Ascending aorta (tissue), 2 donors: ENCODE measurements around the gene GTPBP2. TPM values are rescaled to one million over a fixed set of nuclear protein-coding genes. Genes with fewer than 3 reads are reported as not detected.

Experiments
- DNase-seq, 2 donors: peaks; one replicate each; pipeline ENCODE4 v3.0.0-alpha.2; 2019; ENCODE audit warnings: low spot score in 2 of 2
- H3K27ac ChIP-seq, 2 donors: fragments of 200-600 bp; sonication (generic); one replicate each; pipeline ENCODE4 v1.5.1; 2016 to 2017; ENCODE audit warnings: mild to moderate bottlenecking in 1 of 2
- H3K27me3 ChIP-seq: fragments of 200-600 bp; sonication (generic); one replicate; pipeline ENCODE4 v1.5.1; 2017
- H3K36me3 ChIP-seq, 2 donors: fragments of 200-600 bp; sonication (generic); one replicate each; pipeline ENCODE4 v1.5.1; 2016
- H3K4me1 ChIP-seq, 2 donors: fragments of 200-600 bp; sonication (generic); one replicate each; pipeline ENCODE4 v1.5.1; 2016 to 2017; ENCODE audit warnings: mild to moderate bottlenecking in 1 of 2
- H3K4me3 ChIP-seq, 2 donors: fragments of 200-600 bp; sonication (generic); one replicate each; pipeline ENCODE4 v1.5.1; 2016 to 2017; ENCODE audit warnings: mild to moderate bottlenecking in 1 of 2
- H3K9me3 ChIP-seq, 2 donors: fragments of 200-600 bp; sonication (generic); one replicate each; pipeline ENCODE4 v1.5.1; 2016
- intact Hi-C: fragments of 100-400 bp; cut with DNase I; formaldehyde crosslinking; loops from one replicate; pipeline ENCODE4 v1.15.1; 2023
- total RNA-seq: library from RNA; depleted of rRNA; stranded (reverse); fragments of >200 nt; gene quantifications from one replicate; pipeline ENCODE4 v1.1.0, GENCODE V29; 2016
- TF ChIP-seq, protein P1 (sequence below), 3 experiments: fragments of 200-600 bp in 2 of 3; fragments of 450-650 bp in 1 of 3; sonication (generic) in 2 of 3; IDR thresholded peaks; one replicate each; pipeline ENCODE4 v1.5.1; 2016 to 2019; ENCODE audit warnings: antibody characterized with exemption in 3 of 3, mild to moderate bottlenecking in 1 of 3, moderate library complexity in 1 of 3

The GTPBP2 gene
- total RNA-seq, 1 donor from 2014 or later = 30.7 TPM

DNA sequence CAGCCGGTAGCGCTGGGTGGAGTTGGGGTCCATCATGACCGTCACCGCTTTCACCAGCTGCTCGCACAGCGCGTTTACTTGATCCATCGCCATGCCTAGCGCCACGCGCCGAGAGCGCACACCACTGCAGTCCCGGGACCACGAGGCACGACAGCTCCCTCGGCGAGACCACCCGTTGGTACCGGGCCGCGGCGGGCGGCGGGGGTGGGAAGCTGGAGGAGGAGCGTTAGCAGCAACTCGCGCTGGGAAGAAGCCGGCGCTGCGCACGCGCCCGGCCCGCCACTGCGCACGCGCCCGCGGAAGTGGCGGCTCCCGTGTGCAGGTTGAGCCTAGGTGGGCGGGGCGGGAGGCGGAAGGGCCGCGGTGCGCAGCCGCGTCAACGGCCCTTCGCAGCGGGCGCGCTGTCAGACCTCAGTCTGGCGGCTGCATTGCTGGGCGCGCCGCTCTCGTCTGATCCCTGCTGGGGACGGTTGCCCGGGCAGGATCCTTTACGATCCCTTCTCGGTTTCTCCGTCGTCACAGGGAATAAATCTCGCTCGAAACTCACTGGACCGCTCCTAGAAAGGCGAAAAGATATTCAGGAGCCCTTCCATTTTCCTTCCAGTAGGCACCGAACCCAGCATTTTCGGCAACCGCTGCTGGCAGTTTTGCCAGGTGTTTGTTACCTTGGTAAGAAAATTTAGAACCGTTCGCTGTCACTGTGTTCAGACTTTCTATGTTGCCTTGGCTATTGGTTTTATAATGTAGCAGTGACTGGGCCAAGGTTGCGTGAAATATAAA is 53.1 kb downstream of the GTPBP2 start, which contains the start of the genes POLH and XPO5:
TSS of gene POLH (plus strand) at position 414 of the 780 bp plus-strand sequence. CDS start 6,135 bp downstream, outside the sequence.
TSS of gene XPO5 (minus strand) at position 267 of the 780 bp plus-strand sequence. CDS start at position 93, 174 bp downstream.
- intact Hi-C loops = loop anchor here (2.0 kb wide), 1 partner anchor 59 kb away; the partner anchor contains the start of genes POLR1C and YIPF3
- Histone ChIP-seq H3K4me1 (peaks cover 9 to 15% of the 10 kb centered on the region in 2 donors), H3K27ac (peak within 1 kb of the TSS; percentile 38 to 57), H3K27me3 (no peaks in the 10 kb centered on the region), H3K36me3 (peaks cover 5 to 12% of the 10 kb centered on the region in 2 donors), H3K4me3 (peak within 1 kb of the TSS; percentile 69 to 75), H3K9me3 (no peaks in the 10 kb centered on the region)
- peak; percentile 58 to 93 for DNase-seq
- TF ChIP-seq, protein P1, sequence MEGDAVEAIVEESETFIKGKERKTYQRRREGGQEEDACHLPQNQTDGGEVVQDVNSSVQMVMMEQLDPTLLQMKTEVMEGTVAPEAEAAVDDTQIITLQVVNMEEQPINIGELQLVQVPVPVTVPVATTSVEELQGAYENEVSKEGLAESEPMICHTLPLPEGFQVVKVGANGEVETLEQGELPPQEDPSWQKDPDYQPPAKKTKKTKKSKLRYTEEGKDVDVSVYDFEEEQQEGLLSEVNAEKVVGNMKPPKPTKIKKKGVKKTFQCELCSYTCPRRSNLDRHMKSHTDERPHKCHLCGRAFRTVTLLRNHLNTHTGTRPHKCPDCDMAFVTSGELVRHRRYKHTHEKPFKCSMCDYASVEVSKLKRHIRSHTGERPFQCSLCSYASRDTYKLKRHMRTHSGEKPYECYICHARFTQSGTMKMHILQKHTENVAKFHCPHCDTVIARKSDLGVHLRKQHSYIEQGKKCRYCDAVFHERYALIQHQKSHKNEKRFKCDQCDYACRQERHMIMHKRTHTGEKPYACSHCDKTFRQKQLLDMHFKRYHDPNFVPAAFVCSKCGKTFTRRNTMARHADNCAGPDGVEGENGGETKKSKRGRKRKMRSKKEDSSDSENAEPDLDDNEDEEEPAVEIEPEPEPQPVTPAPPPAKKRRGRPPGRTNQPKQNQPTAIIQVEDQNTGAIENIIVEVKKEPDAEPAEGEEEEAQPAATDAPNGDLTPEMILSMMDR (IDR thresholded peaks at IDR 0.05) = peak in 1 of 3 experiments; percentile 17

GRCh38 chr6:43575105-43575771 is 53.8 kb downstream of the GTPBP2 start:
- peak overlapping the region in 1 of 2 donors; percentile 27 for H3K27ac ChIP-seq
- H3K4me3 ChIP-seq = peak overlapping the region; percentile 69 to 75
- no peak for DNase-seq
- no peaks in the 10 kb centered on the region for H3K9me3 ChIP-seq
- no peaks in the 10 kb centered on the region for H3K27me3 ChIP-seq
- H3K36me3 ChIP-seq = peaks cover 12 to 19% of the 10 kb centered on the region in 2 donors
- peaks cover 9 to 15% of the 10 kb centered on the region in 2 donors for H3K4me1 ChIP-seq
- TF ChIP-seq, protein P1 (IDR thresholded peaks at IDR 0.05) = no peak
- intact Hi-C loops = no loop called here

DNA sequence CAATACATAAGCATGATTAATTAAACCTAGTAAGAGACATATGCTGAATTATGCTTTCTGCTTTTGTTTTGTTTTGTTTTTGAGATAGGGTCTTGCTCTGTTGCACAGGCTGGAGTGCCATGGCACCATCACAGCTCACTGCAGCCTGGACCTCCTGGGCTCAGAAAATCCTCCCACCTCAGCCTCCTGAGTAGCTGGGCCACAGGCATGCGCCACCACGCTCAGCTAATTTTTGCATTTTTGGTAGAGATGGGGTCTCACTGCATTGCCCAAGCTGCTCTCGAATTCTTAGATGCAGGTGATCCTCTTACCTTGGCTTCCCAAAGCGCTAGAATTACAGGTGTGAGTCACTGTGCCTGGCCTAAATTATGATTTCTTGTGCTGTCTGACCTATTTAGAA is 57.0 kb downstream of the GTPBP2 start:
- intact Hi-C loops = no loop called here
- DNase-seq = no peak
- no peak overlapping the region for H3K27ac ChIP-seq
- TF ChIP-seq, protein P1 (IDR thresholded peaks at IDR 0.05) = no peak
- H3K4me3 ChIP-seq = no peak overlapping the region
- H3K4me1 ChIP-seq = peaks cover 4 to 10% of the 10 kb centered on the region in 2 donors
- H3K27me3 ChIP-seq = no peaks in the 10 kb centered on the region
- H3K36me3 ChIP-seq = peaks cover 31 to 48% of the 10 kb centered on the region in 2 donors
- no peaks in the 10 kb centered on the region for H3K9me3 ChIP-seq

- no peak for DNase-seq
- peaks cover 41 to 57% of the 10 kb centered on the region in 2 donors for H3K36me3 ChIP-seq
- H3K27me3 ChIP-seq = no peaks in the 10 kb centered on the region
Measured at GRCh38 chr6:43570876-43571441, 58.1 kb downstream of the GTPBP2 start.

More at GRCh38 chr6:43570876-43571441, 58.1 kb downstream of the GTPBP2 start:
- Histone ChIP-seq H3K4me1 (peaks cover 0 to 5% of the 10 kb centered on the region in 2 donors), H3K4me3 (no peak overlapping the region), H3K27ac (no peak overlapping the region), H3K9me3 (no peaks in the 10 kb centered on the region)
- intact Hi-C loops = no loop called here
- TF ChIP-seq, protein P1 (IDR thresholded peaks at IDR 0.05) = no peak

Other genes with a start within 250 kb of the GTPBP2 start
- 4.6 TPM for gene ABCC10, start 201.7 kb downstream of the GTPBP2 start, total RNA-seq
- not detected for gene DLK2, start 173.7 kb downstream of the GTPBP2 start, total RNA-seq
- gene TJAP1, start 151.7 kb downstream of the GTPBP2 start, total RNA-seq = 71.6 TPM
- not detected for gene LRRC73, start 118.9 kb downstream of the GTPBP2 start, total RNA-seq
- gene YIPF3, start 112.3 kb downstream of the GTPBP2 start, total RNA-seq = 71.4 TPM
- gene POLR1C, start 112.2 kb downstream of the GTPBP2 start, total RNA-seq = 51.5 TPM
- gene XPO5, start 53.2 kb downstream of the GTPBP2 start, total RNA-seq = 21.4 TPM
- gene POLH, start 53.1 kb downstream of the GTPBP2 start, total RNA-seq = 4.3 TPM
- gene MAD2L1BP, start 6.6 kb upstream of the GTPBP2 start, total RNA-seq = 15.0 TPM
- not detected for gene RSPH9, start 15.8 kb upstream of the GTPBP2 start, total RNA-seq
- 29.8 TPM for gene MRPS18A, start 58.5 kb upstream of the GTPBP2 start, total RNA-seq
- 110 TPM for gene VEGFA, start 140.9 kb upstream of the GTPBP2 start, total RNA-seq